CD4-positive, alpha-beta T cell treated with Interleukin-17A for 1 hour (primary cell): Measurements from ENCODE around the gene IFITM2.
A peak's percentile ranks its signal among the peaks of the same experiment; 100 is the strongest.
"Not testable (repeated sequence)": the region's sequence is repeated elsewhere in the genome, so short reads cannot be mapped to it uniquely, and the experiment has no call there.

ENCODE experiments used
- DNase-seq: peaks from one replicate; pipeline ENCODE4 v3.0.0-alpha.2; 2020

IFITM2 gene

DNA sequence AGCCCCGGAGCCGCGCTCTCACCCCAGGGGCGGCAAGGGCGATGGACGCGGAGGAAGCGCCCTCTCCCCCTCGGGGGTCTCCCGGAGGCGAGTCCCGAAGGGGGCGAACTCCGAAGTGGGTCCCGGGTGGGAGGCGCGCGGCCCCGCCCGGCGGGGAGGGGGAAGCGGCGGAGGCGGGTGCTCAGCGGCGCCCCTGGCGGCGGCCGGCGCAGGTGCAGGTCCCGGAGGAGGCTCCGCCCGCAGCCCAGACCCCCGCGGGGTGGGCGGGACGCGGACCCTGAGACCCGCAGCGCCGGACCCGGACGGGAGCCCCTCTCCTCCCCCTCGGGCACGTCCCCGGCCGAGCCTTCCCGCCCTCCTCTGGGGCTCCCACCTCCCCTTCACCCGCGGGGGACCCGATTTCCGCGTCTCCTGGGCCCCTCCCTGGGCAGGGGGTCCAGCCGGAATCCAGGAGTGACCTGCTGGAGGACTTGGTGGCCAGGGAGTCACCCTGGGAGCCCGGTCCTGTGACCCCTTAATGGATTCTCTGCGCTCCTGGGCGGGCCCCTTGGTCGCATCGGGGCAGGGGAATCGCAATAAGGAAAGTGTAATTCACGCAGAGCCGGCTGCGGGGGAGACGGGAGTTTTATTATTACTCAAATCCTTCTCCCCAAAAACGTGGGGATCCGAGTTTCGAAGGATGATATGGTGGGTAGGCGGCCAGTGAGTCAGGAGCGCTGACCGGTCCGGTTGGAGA is 3.6 kb downstream of the IFITM2 start:
- DNase-seq = not testable (repeated sequence)

- DNase-seq = no peak
Measured at GRCh38 chr11:312092-312816, 4.6 kb downstream of the IFITM2 start.

- DNase-seq = no peak
Measured at GRCh38 chr11:313304-313786, 5.7 kb downstream of the IFITM2 start.

- DNase-seq = peak; percentile 76
Measured at GRCh38 chr11:313787-314553, 6.4 kb downstream of the IFITM2 start, which contains the start of gene IFITM1. Gene IFITM1 (plus strand): TSS chr11:314040. CDS start chr11:314171, 131 bp downstream.

DNA sequence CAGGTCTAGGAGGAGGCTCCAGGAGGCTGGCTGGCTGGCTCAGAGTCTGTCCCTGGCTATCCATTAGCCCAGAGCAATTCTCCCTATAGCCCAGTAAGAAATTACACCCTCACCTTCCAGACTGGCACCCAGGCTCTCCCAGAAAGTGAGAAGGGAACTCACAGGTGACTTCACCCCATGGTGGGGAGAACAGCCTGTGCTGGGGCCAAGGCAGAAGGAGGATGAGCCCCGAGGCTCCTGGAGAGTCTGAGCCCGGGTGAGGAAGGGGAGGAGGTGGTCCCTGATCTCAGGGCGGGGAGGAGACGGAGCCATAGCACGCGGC is 6.9 kb downstream of the IFITM2 start:
- DNase-seq = not testable (repeated sequence)

DNA sequence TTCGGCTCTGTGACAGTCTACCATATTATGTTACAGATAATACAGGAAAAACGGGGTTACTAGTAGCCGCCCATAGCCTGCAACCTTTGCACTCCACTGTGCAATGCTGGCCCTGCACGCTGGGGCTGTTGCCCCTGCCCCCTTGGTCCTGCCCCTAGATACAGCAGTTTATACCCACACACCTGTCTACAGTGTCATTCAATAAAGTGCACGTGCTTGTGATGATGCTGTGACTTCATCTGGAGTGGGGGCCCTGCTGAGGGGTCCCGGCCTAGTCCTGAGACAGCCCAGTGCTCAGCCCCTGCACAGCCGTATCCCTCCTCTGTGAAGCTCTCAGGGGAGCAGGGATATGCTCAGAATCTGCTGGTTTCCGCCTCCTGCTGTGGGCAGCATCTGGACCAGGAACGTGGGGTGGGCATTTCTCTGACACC is 7.5 kb downstream of the IFITM2 start:
- DNase-seq = no peak

GRCh38 chr11:315516-315994 is 7.9 kb downstream of the IFITM2 start:
- no peak for DNase-seq

GRCh38 chr11:316031-316701 is 8.6 kb downstream of the IFITM2 start:
- peak; percentile 56 for DNase-seq

GRCh38 chr11:316891-317301 is 9.3 kb downstream of the IFITM2 start:
- DNase-seq = peak; percentile 58

DNA sequence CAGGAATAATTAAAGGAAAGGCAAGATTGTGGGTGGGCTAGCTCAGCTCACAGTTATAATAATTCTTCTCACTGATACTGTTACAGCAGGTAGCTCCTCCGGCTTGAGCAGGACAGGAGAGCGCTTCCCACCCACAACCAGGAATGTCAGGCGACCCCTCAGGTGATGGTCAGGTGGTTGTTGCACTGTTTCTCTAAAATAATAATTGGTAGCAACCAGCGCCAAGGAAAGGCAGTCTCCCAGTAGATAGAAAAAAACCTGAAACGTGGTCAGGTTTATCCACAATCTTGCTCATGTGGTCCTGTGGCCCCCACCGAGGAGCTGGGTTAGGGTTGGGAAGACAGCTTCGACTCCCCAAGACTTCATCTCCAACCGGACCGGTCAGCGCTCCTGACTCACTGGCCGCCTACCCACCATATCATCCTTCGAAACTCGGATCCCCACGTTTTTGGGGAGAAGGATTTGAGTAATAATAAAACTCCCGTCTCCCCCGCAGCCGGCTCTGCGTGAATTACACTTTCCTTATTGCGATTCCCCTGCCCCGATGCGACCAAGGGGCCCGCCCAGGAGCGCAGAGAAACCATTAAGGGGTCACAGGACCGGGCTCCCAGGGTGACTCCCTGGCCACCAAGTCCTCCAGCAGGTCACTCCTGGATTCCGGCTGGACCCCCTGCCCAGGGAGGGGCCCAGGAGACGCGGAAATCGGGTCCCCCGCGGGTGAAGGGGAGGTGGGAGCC is 10.2 kb downstream of the IFITM2 start:
- not testable (repeated sequence) for DNase-seq

GRCh38 chr11:318405-319120 is 10.9 kb downstream of the IFITM2 start:
- not testable (repeated sequence) for DNase-seq

- DNase-seq = not testable (repeated sequence)
Measured at GRCh38 chr11:319121-319887, 11.7 kb downstream of the IFITM2 start.

DNA sequence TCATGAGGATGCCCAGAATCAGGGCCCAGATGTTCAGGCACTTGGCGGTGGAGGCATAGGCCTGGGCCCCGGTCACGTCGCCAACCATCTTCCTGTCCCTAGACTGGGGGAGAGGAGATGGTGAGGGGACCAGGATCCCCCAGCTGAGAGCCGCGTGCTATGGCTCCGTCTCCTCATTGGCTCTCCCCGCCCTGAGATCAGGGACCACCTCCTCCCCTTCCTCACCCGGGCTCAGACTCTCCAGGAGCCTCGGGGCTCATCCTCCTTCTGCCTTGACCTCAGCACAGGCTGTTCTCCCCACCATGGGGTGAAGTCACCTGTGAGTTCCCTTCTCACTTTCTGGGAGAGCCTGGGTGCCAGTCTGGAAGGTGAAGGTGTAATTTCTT is 12.3 kb downstream of the IFITM2 start:
- DNase-seq = not testable (repeated sequence)

DNA sequence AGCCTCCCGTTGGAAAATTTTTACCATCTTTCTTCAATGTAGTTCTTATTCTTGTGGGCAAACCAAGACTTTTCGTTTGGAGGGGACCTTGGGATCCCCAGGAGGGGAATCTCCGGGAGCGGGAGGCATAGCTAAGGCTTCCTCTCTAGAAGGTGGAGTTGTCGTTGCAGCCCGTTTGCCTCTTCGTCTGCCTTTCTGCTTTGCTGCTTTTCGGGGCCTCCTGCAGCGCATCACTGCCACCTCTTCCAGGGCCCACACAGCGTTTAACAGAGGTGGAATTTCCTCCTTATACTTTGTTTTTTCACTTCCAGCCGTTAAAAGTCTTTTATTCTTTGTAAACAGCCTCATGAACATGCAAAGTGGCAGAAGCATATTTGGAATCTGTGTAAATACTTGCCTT is 16.5 kb downstream of the IFITM2 start:
- no peak for DNase-seq

DNA sequence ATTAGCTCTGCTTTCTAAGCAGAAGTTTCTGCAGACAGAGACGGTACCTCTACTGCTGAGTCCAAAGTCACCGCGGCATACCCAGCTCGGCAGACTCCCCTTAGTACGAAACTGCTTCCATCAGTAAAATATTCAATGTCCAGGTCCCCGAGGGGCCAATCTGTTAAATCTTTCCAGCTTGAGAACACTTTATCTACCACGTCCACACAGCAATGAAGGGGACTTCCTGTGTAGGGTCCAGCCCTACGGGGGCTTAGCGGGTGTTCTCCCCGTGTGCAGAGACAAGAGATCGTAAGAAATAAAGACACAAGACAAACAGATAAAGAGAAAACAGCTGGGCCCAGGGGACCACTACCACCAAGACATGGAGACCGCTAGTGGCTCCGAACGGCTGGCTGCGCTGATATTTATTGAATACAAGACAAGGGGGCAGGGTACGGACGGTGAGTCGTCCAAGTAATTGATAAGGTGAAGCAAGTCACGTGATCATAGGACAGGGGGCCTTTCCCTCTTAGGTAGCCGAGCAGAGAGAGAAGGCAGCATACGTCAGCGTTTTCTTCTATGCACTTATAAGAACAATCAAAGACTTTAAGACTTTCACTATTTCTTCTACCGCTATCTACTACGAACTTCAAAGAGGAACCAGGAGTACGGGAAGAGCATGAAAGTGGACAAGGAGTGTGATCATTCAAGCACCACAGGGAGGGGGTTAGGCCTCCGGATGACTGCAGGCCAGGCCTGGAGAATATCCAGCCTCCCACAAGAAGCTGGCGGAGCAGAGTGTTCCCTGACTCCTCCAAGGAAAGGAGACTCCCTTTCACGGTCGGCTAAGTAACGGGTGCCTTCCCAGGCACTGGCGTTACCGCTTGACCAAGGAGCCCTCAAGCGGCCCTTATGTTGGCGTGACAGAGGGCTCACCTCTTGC is 17.2 kb downstream of the IFITM2 start:
- DNase-seq = not testable (repeated sequence)

DNA sequence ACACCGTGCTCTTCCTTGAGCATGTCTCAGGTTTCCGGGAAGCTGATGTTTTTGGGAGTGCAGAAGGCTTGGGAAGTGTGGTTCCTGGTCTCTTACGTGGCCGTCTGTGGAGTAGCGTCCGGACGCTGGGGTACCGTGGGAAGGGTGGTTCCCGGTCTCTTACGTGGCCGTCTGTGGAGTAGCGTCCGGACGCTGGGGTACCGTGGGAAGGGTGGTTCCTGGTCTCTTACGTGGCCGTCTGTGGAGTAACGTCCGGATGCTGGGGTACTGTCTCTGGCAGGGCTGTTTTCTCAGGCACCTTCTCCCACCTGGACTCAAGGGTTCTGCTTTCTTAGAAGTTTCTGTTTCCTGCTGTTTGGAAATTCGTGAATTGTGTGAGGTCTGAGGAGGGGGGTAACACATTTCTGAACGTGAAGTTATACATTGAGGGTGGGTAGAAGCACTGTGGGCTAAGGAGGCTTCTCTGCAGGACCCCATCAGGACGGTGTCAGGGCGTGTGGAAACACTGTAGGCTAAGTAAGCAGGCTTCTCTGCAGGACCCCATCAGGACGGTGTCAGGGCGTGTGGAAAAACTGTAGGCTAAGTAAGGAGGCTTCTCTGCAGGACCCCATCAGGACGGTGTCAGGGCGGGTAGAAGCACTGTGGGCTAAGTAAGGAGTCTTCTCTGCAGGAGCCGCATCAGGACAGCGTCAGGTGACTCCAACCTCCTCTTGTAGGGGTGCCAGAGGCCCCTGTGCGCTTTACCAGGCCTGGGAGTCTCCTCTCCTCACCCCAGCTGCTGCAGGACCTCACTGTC is 18.4 kb downstream of the IFITM2 start:
- no peak for DNase-seq

DNA sequence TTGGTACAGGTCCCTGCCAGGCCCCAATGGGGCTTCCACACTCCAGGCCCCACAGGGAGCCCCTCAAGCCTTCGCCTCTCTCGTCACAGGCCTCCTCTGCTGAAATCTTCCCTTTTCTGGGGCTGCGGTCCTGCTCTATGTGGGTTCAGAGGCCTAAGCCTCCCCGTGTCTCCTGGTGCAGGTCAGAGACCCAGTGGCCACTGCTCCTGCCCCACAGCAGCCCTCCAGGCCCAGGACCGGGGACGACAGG is 18.9 kb downstream of the IFITM2 start:
- DNase-seq = no peak

- DNase-seq = peak; percentile 85
Measured at GRCh38 chr11:326842-327580, 19.4 kb downstream of the IFITM2 start.
